ENCODE results near the gene TMEM151A. TPM values are rescaled to one million over a fixed set of nuclear protein-coding genes. Genes with fewer than 3 reads are reported as not detected.

Gene TMEM151A
- total RNA-seq, 2 donors from 2014 or later: 0.27 TPM; not detected in 1

DNA sequence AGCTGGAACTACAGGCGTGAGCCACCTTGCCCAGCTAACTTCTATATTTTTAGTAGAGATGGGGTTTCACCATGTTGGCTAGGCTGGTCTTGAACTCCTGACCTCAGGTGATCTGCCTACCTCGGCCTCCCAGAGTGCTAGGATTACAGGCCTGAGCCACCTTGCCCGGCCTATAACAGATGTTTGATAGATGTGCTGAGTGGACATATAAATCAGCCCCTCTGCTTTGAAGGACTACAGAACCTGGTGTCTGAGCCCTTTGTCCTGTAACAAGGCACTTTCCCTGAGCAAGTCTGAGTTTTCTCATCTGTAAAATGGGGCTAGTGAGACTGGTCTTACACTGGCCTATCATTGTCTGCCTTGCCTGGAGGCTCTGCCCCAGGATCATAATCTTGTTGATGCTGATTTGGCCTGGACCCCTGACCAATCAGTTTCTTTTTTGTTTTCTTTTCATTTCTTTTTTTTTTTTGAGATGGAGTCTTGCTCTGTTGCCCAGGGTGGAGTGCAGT lies 37.5 kb downstream of the TMEM151A start:
- no peak overlapping the region for H3K27ac ChIP-seq
- H3K4me3 ChIP-seq: no peak overlapping the region
- DNase-seq (ENCODE audit: low spot score): no peak
- H3K27me3 ChIP-seq (replicated peaks; ENCODE audit: insufficient read depth): no peaks in the 10 kb centered on the region
- H3K9me3 ChIP-seq: no peaks in the 10 kb centered on the region
- TF ChIP-seq, protein P1, sequence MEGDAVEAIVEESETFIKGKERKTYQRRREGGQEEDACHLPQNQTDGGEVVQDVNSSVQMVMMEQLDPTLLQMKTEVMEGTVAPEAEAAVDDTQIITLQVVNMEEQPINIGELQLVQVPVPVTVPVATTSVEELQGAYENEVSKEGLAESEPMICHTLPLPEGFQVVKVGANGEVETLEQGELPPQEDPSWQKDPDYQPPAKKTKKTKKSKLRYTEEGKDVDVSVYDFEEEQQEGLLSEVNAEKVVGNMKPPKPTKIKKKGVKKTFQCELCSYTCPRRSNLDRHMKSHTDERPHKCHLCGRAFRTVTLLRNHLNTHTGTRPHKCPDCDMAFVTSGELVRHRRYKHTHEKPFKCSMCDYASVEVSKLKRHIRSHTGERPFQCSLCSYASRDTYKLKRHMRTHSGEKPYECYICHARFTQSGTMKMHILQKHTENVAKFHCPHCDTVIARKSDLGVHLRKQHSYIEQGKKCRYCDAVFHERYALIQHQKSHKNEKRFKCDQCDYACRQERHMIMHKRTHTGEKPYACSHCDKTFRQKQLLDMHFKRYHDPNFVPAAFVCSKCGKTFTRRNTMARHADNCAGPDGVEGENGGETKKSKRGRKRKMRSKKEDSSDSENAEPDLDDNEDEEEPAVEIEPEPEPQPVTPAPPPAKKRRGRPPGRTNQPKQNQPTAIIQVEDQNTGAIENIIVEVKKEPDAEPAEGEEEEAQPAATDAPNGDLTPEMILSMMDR (IDR thresholded peaks at IDR 0.05): no peak
- H3K36me3 ChIP-seq: no peaks in the 10 kb centered on the region
- H3K4me1 ChIP-seq (ENCODE audit: control insufficient read depth in 1 of 2, low read depth in 2 of 2): peaks cover 0 to 12% of the 10 kb centered on the region in 2 donors
- ATAC-seq (ENCODE audit: insufficient number of reproducible peaks, low FRiP score, low read depth): no peak

DNA sequence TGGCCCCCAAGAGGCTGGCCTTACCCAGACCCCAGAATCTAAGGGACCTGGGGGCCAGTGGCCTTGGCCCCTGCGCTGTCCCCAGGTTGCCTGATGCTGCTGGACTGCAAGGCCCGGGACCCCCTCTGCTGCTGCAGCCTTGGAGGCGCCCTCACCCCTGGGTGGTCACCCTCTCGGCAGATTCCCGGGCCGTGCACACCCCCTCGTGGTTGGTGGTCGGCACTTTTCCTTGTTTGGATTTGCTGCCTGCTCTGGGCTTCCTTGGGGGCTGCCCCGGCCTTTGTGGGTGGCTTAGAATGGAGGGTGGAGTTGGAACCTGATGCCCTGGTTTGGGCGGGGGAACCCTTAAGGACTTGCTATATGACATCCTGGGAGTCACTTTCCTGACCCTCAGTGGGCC lies 39.2 kb downstream of the TMEM151A start:
- Histone ChIP-seq H3K27ac (no peak overlapping the region), H3K9me3 (no peaks in the 10 kb centered on the region), H3K4me3 (no peak overlapping the region), H3K4me1 (ENCODE audit: control insufficient read depth in 1 of 2, low read depth in 2 of 2) (peaks cover 8 to 24% of the 10 kb centered on the region in 2 donors), H3K27me3 (replicated peaks; ENCODE audit: insufficient read depth) (no peaks in the 10 kb centered on the region), H3K36me3 (no peaks in the 10 kb centered on the region)
- TF ChIP-seq, protein P1 (IDR thresholded peaks at IDR 0.05): no peak
- DNase-seq (ENCODE audit: low spot score) (no peak), ATAC-seq (ENCODE audit: insufficient number of reproducible peaks, low FRiP score, low read depth) (no peak)

DNA sequence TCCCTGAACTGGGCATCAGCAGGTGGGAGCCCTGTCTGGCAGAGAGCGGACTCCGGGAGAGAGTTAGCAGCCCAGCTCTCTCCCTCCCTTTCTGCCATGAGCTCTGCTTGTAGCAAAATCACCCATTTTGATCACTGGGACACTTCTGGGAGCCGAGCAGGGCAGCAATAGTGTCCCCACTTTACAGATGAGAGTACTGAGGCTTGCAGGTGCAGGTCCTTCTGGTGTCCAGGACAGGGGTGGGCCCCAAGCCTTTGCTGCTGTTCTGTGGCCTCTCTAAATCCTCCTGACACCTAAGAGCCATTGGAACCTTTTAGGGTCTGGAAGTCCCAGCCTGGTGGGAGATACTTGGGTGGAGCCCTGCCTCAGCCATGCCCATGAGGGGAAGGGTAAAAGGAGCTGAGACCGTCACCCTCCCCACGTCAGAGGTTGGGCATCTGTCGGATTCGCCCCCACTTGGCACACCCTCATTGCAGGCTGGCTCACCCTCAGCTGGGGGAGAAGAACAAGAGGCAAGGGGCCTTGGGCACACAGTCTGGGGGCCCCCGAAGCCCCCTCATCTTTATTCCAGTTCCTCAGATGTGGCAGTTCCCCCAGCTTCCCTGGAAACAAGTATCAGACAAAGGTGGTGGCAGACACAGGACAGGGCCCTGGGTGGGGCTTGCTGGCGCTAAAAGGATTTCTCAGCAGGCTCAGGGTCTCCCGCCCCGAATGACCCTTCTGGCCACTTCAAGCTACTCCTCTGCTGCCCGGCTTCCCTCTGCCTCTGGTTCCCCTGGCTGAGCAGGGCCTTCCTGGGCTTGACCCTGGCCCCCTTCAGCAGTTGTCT lies 40.1 kb downstream of the TMEM151A start:
- Histone ChIP-seq H3K36me3 (no peaks in the 10 kb centered on the region), H3K9me3 (no peaks in the 10 kb centered on the region), H3K4me3 (no peak overlapping the region), H3K27me3 (replicated peaks; ENCODE audit: insufficient read depth) (no peaks in the 10 kb centered on the region), H3K27ac (no peak overlapping the region), H3K4me1 (ENCODE audit: control insufficient read depth in 1 of 2, low read depth in 2 of 2) (peaks cover 12 to 25% of the 10 kb centered on the region in 2 donors)
- TF ChIP-seq, protein P1 (IDR thresholded peaks at IDR 0.05): no peak
- ATAC-seq (ENCODE audit: insufficient number of reproducible peaks, low FRiP score, low read depth) (no peak), DNase-seq (ENCODE audit: low spot score) (no peak)

DNA sequence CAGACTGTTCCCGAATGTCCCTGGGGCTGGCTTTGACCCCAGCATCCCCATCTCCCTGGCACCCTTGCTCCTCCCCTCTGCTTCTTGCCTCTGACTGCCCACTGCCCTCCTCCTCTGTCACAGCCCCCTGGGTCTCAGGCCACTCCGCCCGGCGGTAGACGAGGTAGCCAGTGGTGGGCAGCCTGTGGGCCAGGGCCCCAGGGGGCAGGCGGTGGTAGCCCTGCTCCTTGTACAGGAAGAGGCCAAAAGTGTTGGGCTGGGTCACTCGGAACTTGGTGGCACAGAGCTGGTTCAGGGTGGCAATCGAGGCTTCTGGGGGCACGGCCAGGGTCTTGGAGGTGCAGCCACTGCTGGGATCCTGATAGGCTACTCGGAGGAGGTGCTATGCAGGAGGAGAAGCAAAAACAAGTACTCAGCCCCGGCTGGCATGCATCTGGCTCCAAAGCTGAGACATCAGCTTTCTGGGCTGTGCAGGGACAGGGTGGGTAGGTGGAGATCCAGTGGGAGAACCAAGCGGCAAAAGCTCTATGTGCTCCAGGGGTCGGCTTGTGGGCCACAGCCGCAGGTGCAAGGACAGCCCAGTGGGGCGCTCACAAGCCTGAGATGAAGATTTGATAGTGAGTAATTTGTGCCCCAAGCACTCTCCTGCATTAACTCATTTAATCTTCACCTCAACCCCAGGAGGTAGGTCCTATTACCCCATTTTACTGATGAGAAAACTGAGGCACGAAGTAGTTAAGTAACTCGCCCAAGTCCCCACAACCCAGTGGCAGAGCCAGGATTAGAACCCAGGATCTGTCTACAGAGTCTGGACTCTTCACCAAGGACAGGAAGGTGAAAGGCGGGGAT lies 40.9 kb downstream of the TMEM151A start:
- DNase-seq (ENCODE audit: low spot score): no peak
- TF ChIP-seq, protein P1 (IDR thresholded peaks at IDR 0.05): no peak

More for the DNA sequence above, 40.9 kb downstream of the TMEM151A start:
- no peaks in the 10 kb centered on the region for H3K27me3 ChIP-seq (replicated peaks; ENCODE audit: insufficient read depth)
- no peaks in the 10 kb centered on the region for H3K9me3 ChIP-seq
- H3K27ac ChIP-seq: no peak overlapping the region
- no peak overlapping the region for H3K4me3 ChIP-seq
- H3K4me1 ChIP-seq (ENCODE audit: control insufficient read depth in 1 of 2, low read depth in 2 of 2): peaks cover 13 to 28% of the 10 kb centered on the region in 2 donors
- no peak for ATAC-seq (ENCODE audit: insufficient number of reproducible peaks, low FRiP score, low read depth)
- H3K36me3 ChIP-seq: no peaks in the 10 kb centered on the region

All from thoracic aorta (tissue), 2 donors.